ENCODE measurements around the gene KIAA0586. TPM values are rescaled to one million over a fixed set of nuclear protein-coding genes. Genes with fewer than 3 reads are reported as not detected.

KIAA0586 gene
- total RNA-seq, 1 experiment from 2014 or later = 25.7 TPM

DNA sequence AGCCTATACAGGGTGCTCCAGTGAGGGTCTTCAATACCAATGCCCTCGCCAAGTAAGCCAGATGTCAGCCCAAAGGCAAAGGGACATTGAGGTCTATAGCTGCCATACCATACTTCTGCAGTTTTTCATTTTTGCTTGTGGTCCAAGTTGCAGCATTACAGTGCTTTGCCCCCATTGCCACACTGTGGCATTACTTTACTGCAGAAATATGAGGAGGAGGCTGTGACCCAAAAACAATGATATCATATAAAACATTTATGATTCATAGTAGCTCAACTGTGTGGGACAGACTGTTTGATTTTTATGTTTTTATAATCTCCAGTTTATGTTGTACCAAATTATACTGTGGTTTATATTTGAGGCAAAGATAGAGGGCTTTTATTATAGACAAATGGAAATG lies 64.1 kb downstream of the KIAA0586 start:
- Histone ChIP-seq H3K79me2 (ENCODE audit: insufficient read depth, low read length) (no peaks in the 10 kb centered on the region), H3K9me2 (ENCODE audit: insufficient read depth) (no peaks in the 10 kb centered on the region), H4K20me1 (ENCODE audit: insufficient read depth) (no peaks in the 10 kb centered on the region), H3K36me3 (ENCODE audit: control insufficient read depth in 1 of 2, insufficient read depth in 2 of 2, low read length in 2 of 2) (peaks cover 0 to 6% of the 10 kb centered on the region in 2 experiments; a peak in 2 of 4 replicates), H3K4me2 (ENCODE audit: low read length) (no peak overlapping the region), H3K4me1 (ENCODE audit: control insufficient read depth in 1 of 2, insufficient read depth in 2 of 2, low read length in 2 of 2) (no peaks in the 10 kb centered on the region), H3K4me3 (replicated peaks in 1 of 2; ENCODE audit: low read depth in 1 of 2, low read length in 2 of 2) (no peak overlapping the region), H2AFZ (ENCODE audit: low read depth, low read length, poor library complexity, severe bottlenecking) (no peak overlapping the region), H3K9me3 (ENCODE audit: control insufficient read depth in 1 of 2, insufficient read depth in 1 of 2, low read depth in 1 of 2, low read length in 2 of 2) (no peaks in the 10 kb centered on the region), H3K27me3 (ENCODE audit: insufficient read depth, low read length) (no peaks in the 10 kb centered on the region), H3K27ac (ENCODE audit: low read depth, low read length) (no peak overlapping the region), H3K9ac (ENCODE audit: low read length) (no peak overlapping the region)
- ATAC-seq = no peak
- ChIA-PET CTCF (interaction anchor here (4.1 kb wide), 1 partner anchor 10 kb away, joined by 17 read pairs; no protein-coding TSS in a partner anchor), RAD21 (ENCODE audit: low non-redundant PET in 1 of 2, low total read pairs in 2 of 2, uncharacterized antibody in 2 of 2, unreplicated experiment in 2 of 2) (no interaction called here), POLR2A (no interaction called here)
- TF ChIP-seq, protein P1, sequence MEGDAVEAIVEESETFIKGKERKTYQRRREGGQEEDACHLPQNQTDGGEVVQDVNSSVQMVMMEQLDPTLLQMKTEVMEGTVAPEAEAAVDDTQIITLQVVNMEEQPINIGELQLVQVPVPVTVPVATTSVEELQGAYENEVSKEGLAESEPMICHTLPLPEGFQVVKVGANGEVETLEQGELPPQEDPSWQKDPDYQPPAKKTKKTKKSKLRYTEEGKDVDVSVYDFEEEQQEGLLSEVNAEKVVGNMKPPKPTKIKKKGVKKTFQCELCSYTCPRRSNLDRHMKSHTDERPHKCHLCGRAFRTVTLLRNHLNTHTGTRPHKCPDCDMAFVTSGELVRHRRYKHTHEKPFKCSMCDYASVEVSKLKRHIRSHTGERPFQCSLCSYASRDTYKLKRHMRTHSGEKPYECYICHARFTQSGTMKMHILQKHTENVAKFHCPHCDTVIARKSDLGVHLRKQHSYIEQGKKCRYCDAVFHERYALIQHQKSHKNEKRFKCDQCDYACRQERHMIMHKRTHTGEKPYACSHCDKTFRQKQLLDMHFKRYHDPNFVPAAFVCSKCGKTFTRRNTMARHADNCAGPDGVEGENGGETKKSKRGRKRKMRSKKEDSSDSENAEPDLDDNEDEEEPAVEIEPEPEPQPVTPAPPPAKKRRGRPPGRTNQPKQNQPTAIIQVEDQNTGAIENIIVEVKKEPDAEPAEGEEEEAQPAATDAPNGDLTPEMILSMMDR (IDR thresholded peaks at IDR 0.05 in 2 of 3, conservative IDR thresholded peaks at IDR 0.05 in 1 of 3; ENCODE audit: borderline replicate concordance in 1 of 3, insufficient read depth in 1 of 3, low read depth in 2 of 3, low read length in 2 of 3) = no peak
- TF ChIP-seq SIN3A (IDR thresholded peaks at IDR 0.05; ENCODE audit: low read depth) (no peak), EGR1 (IDR thresholded peaks at IDR 0.05; ENCODE audit: low read depth) (no peak), JUND (IDR thresholded peaks at IDR 0.05) (no peak), ZFX (IDR thresholded peaks at IDR 0.05) (no peak)
- intact Hi-C loops (cut with micrococcal nuclease) = no loop called here
- DNase-seq (ENCODE audit: low read depth, low spot score) = no peak
- no TSS peak for BruUV-seq (replicated peaks)

DNA sequence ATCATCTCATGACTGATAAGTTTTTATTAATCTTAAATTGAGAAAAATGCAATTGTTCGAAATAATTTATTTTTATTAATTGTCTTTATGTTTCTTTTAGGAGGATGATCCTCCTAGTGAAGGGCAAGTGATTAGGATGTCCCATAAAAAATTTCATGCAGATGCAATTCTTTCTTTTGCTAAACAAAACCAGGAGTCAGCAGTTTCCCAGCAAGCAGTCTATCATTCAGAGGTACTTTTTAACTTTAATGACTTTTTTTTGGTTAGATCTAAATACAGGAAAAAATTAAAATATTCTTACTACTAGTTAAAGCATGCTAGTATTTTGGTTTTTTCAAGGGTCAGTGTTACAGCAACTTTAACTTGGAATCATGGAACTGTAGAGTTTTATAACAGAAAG lies 64.5 kb downstream of the KIAA0586 start:
- H3K4me2 ChIP-seq (ENCODE audit: low read length) = no peak overlapping the region
- TF ChIP-seq TCF7L2 (IDR thresholded peaks at IDR 0.05; ENCODE audit: borderline replicate concordance, extremely low read depth, insufficient read depth, insufficient read length) = no peak
- no peak for TF ChIP-seq JUND (IDR thresholded peaks at IDR 0.05)
- no peak for TF ChIP-seq CBX3 (IDR thresholded peaks at IDR 0.05; ENCODE audit: low read depth)
- TF ChIP-seq, protein P2, sequence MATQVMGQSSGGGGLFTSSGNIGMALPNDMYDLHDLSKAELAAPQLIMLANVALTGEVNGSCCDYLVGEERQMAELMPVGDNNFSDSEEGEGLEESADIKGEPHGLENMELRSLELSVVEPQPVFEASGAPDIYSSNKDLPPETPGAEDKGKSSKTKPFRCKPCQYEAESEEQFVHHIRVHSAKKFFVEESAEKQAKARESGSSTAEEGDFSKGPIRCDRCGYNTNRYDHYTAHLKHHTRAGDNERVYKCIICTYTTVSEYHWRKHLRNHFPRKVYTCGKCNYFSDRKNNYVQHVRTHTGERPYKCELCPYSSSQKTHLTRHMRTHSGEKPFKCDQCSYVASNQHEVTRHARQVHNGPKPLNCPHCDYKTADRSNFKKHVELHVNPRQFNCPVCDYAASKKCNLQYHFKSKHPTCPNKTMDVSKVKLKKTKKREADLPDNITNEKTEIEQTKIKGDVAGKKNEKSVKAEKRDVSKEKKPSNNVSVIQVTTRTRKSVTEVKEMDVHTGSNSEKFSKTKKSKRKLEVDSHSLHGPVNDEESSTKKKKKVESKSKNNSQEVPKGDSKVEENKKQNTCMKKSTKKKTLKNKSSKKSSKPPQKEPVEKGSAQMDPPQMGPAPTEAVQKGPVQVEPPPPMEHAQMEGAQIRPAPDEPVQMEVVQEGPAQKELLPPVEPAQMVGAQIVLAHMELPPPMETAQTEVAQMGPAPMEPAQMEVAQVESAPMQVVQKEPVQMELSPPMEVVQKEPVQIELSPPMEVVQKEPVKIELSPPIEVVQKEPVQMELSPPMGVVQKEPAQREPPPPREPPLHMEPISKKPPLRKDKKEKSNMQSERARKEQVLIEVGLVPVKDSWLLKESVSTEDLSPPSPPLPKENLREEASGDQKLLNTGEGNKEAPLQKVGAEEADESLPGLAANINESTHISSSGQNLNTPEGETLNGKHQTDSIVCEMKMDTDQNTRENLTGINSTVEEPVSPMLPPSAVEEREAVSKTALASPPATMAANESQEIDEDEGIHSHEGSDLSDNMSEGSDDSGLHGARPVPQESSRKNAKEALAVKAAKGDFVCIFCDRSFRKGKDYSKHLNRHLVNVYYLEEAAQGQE (IDR thresholded peaks at IDR 0.05; ENCODE audit: low read depth) = no peak
- TF ChIP-seq POLR2AphosphoS5 (IDR thresholded peaks at IDR 0.05; ENCODE audit: low read depth, low read length) = no peak
- H3K9me3 ChIP-seq (ENCODE audit: control insufficient read depth in 1 of 2, insufficient read depth in 1 of 2, low read depth in 1 of 2, low read length in 2 of 2) = no peaks in the 10 kb centered on the region
- no peaks in the 10 kb centered on the region for H3K4me1 ChIP-seq (ENCODE audit: control insufficient read depth in 1 of 2, insufficient read depth in 2 of 2, low read length in 2 of 2)
- ATAC-seq = no peak
- no peaks in the 10 kb centered on the region for H4K20me1 ChIP-seq (ENCODE audit: insufficient read depth)
- H3K36me3 ChIP-seq (ENCODE audit: control insufficient read depth in 1 of 2, insufficient read depth in 2 of 2, low read length in 2 of 2) = peaks cover 0 to 6% of the 10 kb centered on the region in 2 experiments; a peak in 2 of 4 replicates
- intact Hi-C loops (cut with micrococcal nuclease) = no loop called here
- no peak overlapping the region for H3K9ac ChIP-seq (ENCODE audit: low read length)
- POLR2A ChIA-PET = no interaction called here
- no peak for DNase-seq (ENCODE audit: low read depth, low spot score)
- BruUV-seq (replicated peaks) = no TSS peak
- H3K79me2 ChIP-seq (ENCODE audit: insufficient read depth, low read length) = no peaks in the 10 kb centered on the region
- no peak overlapping the region for H3K4me3 ChIP-seq (replicated peaks in 1 of 2; ENCODE audit: low read depth in 1 of 2, low read length in 2 of 2)
- RAD21 ChIA-PET (ENCODE audit: low non-redundant PET in 1 of 2, low total read pairs in 2 of 2, uncharacterized antibody in 2 of 2, unreplicated experiment in 2 of 2) = no interaction called here
- CTCF ChIA-PET = interaction anchor here (4.1 kb wide), 1 partner anchor 9 kb away, joined by 17 read pairs; no protein-coding TSS in a partner anchor
- H3K27me3 ChIP-seq (ENCODE audit: insufficient read depth, low read length) = no peaks in the 10 kb centered on the region
- no peak overlapping the region for H2AFZ ChIP-seq (ENCODE audit: low read depth, low read length, poor library complexity, severe bottlenecking)
- H3K27ac ChIP-seq (ENCODE audit: low read depth, low read length) = no peak overlapping the region
- H3K9me2 ChIP-seq (ENCODE audit: insufficient read depth) = no peaks in the 10 kb centered on the region

All from HCT116 (cell line).